T-helper 2 cell treated with Interferon-gamma antibody and Interleukin-4, amounts not matched to agents 5 μg/mL and 100 μg/mL, for 36 hours (primary cell): ENCODE results near the gene C2CD4A.
A peak's percentile ranks its signal among the peaks of the same experiment; 100 is the strongest.

ENCODE experiments used
- DNase-seq: peaks from one replicate; pipeline ENCODE4 v3.0.0; 2021; ENCODE audit warnings: low spot score
- H3K27ac Mint-ChIP-seq: one replicate; pipeline ENCODE4 v1.8.0; 2021; ENCODE audit warnings: mild to moderate bottlenecking, mixed read lengths
- H3K27me3 Mint-ChIP-seq: one replicate; pipeline ENCODE4 v1.8.0; 2021; ENCODE audit warnings: low read depth, mixed read lengths
- H3K36me3 Mint-ChIP-seq: one replicate; pipeline ENCODE4 v1.8.0; 2021; ENCODE audit warnings: low read depth, mixed read lengths
- H3K4me1 Mint-ChIP-seq: one replicate; pipeline ENCODE4 v1.8.0; 2021; ENCODE audit warnings: low read depth, mixed read lengths
- H3K4me3 Mint-ChIP-seq: one replicate; pipeline ENCODE4 v1.8.0; 2022; ENCODE audit warnings: mild to moderate bottlenecking, moderate library complexity, mixed read lengths
- H3K9me3 Mint-ChIP-seq: one replicate; pipeline ENCODE4 v1.8.0; 2021; ENCODE audit warnings: mixed read lengths

C2CD4A gene

DNA sequence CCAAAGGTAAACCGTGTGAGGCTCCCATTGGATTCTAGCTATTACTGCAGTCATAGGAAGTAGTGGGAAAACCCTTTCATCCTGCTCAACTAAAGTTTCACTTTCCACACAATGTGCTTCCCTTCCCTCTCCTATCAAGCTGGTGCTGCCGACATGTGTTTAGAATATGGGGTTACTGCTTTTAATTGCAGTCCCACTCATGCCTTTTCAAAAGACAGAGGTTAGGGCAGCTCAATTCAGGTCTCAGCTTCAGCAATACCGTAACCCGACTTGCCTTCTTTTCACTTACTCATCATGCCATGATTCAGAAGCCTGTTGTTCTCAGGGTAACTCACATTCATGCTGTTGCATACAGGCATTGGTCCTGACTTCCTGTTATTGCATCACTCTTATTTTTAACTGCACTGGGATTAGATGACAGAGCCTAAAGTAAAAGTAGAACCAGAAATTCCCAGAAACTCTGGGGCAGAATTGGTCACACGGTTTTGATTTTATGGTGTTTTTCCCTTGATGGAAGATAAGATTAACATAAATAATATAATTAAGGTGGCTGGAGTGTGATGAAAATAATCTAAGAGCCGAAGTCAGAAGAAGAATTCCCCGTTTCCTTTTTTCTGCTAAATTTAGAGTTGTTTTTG, 52.6 kb downstream of the C2CD4A start:
- Mint-ChIP-seq H3K4me3 (peak overlapping the region; percentile 29), H3K27me3 (no peaks in the 10 kb centered on the region), H3K4me1 (peaks cover 22% of the 10 kb centered on the region), H3K9me3 (no peaks in the 10 kb centered on the region), H3K36me3 (no peaks in the 10 kb centered on the region), H3K27ac (no peak overlapping the region)
- DNase-seq = peak; percentile 26

- no peak for DNase-seq
- Mint-ChIP-seq H3K27ac (no peak overlapping the region), H3K27me3 (no peaks in the 10 kb centered on the region), H3K4me3 (no peak overlapping the region), H3K4me1 (peaks cover 27% of the 10 kb centered on the region), H3K9me3 (no peaks in the 10 kb centered on the region), H3K36me3 (no peaks in the 10 kb centered on the region)
Observed at GRCh38 chr15:62119874-62120273, 53.1 kb downstream of the C2CD4A start.
